K562 (cell line): ENCODE measurements around the gene ZFP36. TPM values are rescaled to one million over a fixed set of nuclear protein-coding genes. Genes with fewer than 3 reads are reported as not detected.

ENCODE experiments used
- BRF1 ChIP-seq: IDR thresholded peaks from 3 replicates; pipeline ENCODE4 v1.6.1; 2011; ENCODE audit warnings: borderline replicate concordance, mild to moderate bottlenecking; ENCODE audit not compliant: insufficient read length; ENCODE audit errors: extremely low read depth
- CBFA2T3 ChIP-seq: fragments of 450-650 bp; IDR thresholded peaks from 2 replicates; pipeline ENCODE4 v1.6.1; 2017
- CBX5 ChIP-seq: IDR thresholded peaks from 2 replicates; pipeline ENCODE4 v1.6.1; 2014; ENCODE audit warnings: low read depth, borderline replicate concordance
- CEBPG ChIP-seq, 3 experiments: fragments of 200-800 bp in 1 of 3; sonication (Bioruptor generic) in 1 of 3; sonication (generic) in 1 of 3; formaldehyde crosslinking in 1 of 3; IDR thresholded peaks in 2 of 3; conservative IDR thresholded peaks in 1 of 3; 2 replicates each; pipeline versions ENCODE4 v1.6.1 to v1.8.0; 2016 to 2022; ENCODE audit warnings: missing compliant biosample characterization in 2 of 3, missing genetic modification characterization in 2 of 3, mild to moderate bottlenecking in 1 of 3, missing genetic modification reagents in 1 of 3
- CREBBP ChIP-seq: IDR thresholded peaks from one replicate; pipeline ENCODE4 v1.6.1; 2012; ENCODE audit warnings: low read depth, mild to moderate bottlenecking, control low read depth, inconsistent platforms, low read length
- EHMT2 ChIP-seq: fragments of 450-650 bp; IDR thresholded peaks from 2 replicates; pipeline ENCODE4 v1.6.1; 2018; ENCODE audit warnings: antibody characterized with exemption
- HSF4 ChIP-seq: fragments of 250-450 bp; sonication (Bioruptor Pico); IDR thresholded peaks from 2 replicates; pipeline ENCODE4 v2.1.2; 2022; ENCODE audit warnings: mild to moderate bottlenecking, moderate library complexity, borderline replicate concordance
- PREB ChIP-seq: sonication (generic); formaldehyde crosslinking; IDR thresholded peaks from 2 replicates; pipeline ENCODE4 v1.8.1; 2023; ENCODE audit warnings: mild to moderate bottlenecking, missing genetic modification reagents
- PTTG1 ChIP-seq: fragments of 450-650 bp; IDR thresholded peaks from 2 replicates; pipeline ENCODE4 v1.6.1; 2016; ENCODE audit warnings: low read depth, mild to moderate bottlenecking, missing genetic modification characterization, missing compliant biosample characterization
- PURB ChIP-seq: sonication (generic); formaldehyde crosslinking; IDR thresholded peaks from 2 replicates; pipeline ENCODE4 v1.9.0; 2021; ENCODE audit warnings: low read depth, mild to moderate bottlenecking, missing genetic modification reagents
- SMAD3 ChIP-seq: fragments of 450-650 bp; formaldehyde crosslinking; conservative IDR thresholded peaks from 2 replicates; pipeline ENCODE4 v1.4.0; 2020; ENCODE audit warnings: mild to moderate bottlenecking
- SMARCA5 ChIP-seq: fragments of 450-650 bp; IDR thresholded peaks from 2 replicates; pipeline ENCODE4 v1.6.1; 2016
- SMARCE1 ChIP-seq: fragments of 450-650 bp; IDR thresholded peaks from 2 replicates; pipeline ENCODE4 v1.7.1; 2016; ENCODE audit warnings: mild to moderate bottlenecking
- SREBF1 ChIP-seq: fragments of 150-350 bp; IDR thresholded peaks from 2 replicates; pipeline ENCODE4 v1.6.1; 2014; ENCODE audit warnings: antibody characterized with exemption, low read depth, low read length, borderline replicate concordance
- ZFPM2 ChIP-seq: fragments of 250-450 bp; sonication (Bioruptor Pico); IDR thresholded peaks from 2 replicates; pipeline ENCODE4 v1.5.1; 2022; ENCODE audit warnings: mild to moderate bottlenecking
- ZNF239 ChIP-seq: fragments of 250-450 bp; sonication (Bioruptor Pico); IDR thresholded peaks from 2 replicates; pipeline ENCODE4 v1.4.0; 2020; ENCODE audit warnings: mild to moderate bottlenecking
- polyA plus RNA-seq, 8 experiments: library from polyadenylated mRNA; depleted of rRNA in 4 of 8; stranded (reverse) in 5 of 8; unstranded in 3 of 8; fragments of >200 nt; fragmentation: Nextera tagmentation in 2 of 8; fragmentation: Illumina TruSeq in 1 of 8; extraction: Ambion mirVana in 2 of 8; extraction: Trizol in 1 of 8; gene quantifications; 2 replicates each; pipeline versions ENCODE4 v1.2.1 to v1.2.3, GENCODE V29; 2011 to 2014; ENCODE audit warnings: inconsistent platforms in 1 of 8, missing spikeins in 1 of 8
- total RNA-seq, 7 experiments: library from RNA; depleted of rRNA in 6 of 7; stranded (reverse); fragments of >200 nt in 6 of 7; fragmentation: Illumina TruSeq in 2 of 7; extraction: Trizol in 2 of 7; gene quantifications; 2 replicates each; pipeline versions ENCODE4 v1.2.1 to v1.2.3, GENCODE V29; 2011 to 2021; ENCODE audit warnings: low replicate concordance in 1 of 7
- TF ChIP-seq, protein P1 (sequence below): IDR thresholded peaks from 2 replicates; pipeline ENCODE4 v1.6.1; 2011; ENCODE audit warnings: borderline replicate concordance, low read depth, mild to moderate bottlenecking, moderate library complexity, low read length; ENCODE audit not compliant: insufficient read depth, poor library complexity, severe bottlenecking
- TF ChIP-seq, protein P2 (sequence below): sonication (generic); formaldehyde crosslinking; IDR thresholded peaks from 2 replicates; pipeline ENCODE4 v1.9.0; 2022; ENCODE audit warnings: mild to moderate bottlenecking, missing genetic modification reagents
- TF ChIP-seq, protein P3 (sequence below): fragments of 450-650 bp; formaldehyde crosslinking; IDR thresholded peaks from 2 replicates; pipeline ENCODE4 v1.4.0; 2022; ENCODE audit warnings: missing genetic modification characterization

ZFP36 gene
- total and polyA plus RNA-seq, 9 of the 15 experiments (the other 6 are each of a cell fraction or from before 2014, with no cell fraction given): 1.0 to 20.1 (median 3.5) TPM

- TF ChIP-seq, protein P1, sequence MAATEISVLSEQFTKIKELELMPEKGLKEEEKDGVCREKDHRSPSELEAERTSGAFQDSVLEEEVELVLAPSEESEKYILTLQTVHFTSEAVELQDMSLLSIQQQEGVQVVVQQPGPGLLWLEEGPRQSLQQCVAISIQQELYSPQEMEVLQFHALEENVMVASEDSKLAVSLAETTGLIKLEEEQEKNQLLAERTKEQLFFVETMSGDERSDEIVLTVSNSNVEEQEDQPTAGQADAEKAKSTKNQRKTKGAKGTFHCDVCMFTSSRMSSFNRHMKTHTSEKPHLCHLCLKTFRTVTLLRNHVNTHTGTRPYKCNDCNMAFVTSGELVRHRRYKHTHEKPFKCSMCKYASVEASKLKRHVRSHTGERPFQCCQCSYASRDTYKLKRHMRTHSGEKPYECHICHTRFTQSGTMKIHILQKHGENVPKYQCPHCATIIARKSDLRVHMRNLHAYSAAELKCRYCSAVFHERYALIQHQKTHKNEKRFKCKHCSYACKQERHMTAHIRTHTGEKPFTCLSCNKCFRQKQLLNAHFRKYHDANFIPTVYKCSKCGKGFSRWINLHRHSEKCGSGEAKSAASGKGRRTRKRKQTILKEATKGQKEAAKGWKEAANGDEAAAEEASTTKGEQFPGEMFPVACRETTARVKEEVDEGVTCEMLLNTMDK: peak; percentile 73
- TF ChIP-seq SMAD3 (CRISPR knock-in tag) (no peak), PREB (no peak), ZFPM2 (no peak), ZNF239 (CRISPR knock-in tag) (no peak), CREBBP (no peak), CEBPG (CRISPR knock-in tag; IDR thresholded peaks at IDR 0.05) (no peak; the same call in 1 of the 2 replicates), CEBPG (tag; conservative IDR thresholded peaks at IDR 0.05 in 1 of 2, IDR thresholded peaks at IDR 0.05 in 1 of 2) (no peak), CBFA2T3 (peak; percentile 71), HSF4 (CRISPR knock-in tag) (no peak), EHMT2 (no peak), PURB (no peak), SREBF1 (no peak), CBX5 (peak; percentile 57; the same call in 1 of the 2 replicates), SMARCA5 (peak; percentile 27; the same call in 1 of the 2 replicates), SMARCE1 (no peak), PTTG1 (no peak), BRF1 (no peak)
- TF ChIP-seq, protein P2, sequence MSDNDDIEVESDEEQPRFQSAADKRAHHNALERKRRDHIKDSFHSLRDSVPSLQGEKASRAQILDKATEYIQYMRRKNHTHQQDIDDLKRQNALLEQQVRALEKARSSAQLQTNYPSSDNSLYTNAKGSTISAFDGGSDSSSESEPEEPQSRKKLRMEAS (CRISPR knock-in tag): peak; percentile 94
- TF ChIP-seq, protein P3, sequence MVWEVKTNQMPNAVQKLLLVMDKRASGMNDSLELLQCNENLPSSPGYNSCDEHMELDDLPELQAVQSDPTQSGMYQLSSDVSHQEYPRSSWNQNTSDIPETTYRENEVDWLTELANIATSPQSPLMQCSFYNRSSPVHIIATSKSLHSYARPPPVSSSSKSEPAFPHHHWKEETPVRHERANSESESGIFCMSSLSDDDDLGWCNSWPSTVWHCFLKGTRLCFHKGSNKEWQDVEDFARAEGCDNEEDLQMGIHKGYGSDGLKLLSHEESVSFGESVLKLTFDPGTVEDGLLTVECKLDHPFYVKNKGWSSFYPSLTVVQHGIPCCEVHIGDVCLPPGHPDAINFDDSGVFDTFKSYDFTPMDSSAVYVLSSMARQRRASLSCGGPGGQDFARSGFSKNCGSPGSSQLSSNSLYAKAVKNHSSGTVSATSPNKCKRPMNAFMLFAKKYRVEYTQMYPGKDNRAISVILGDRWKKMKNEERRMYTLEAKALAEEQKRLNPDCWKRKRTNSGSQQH (CRISPR knock-in tag): no peak
These were observed 4.0 kb upstream of the ZFP36 start (continued) for GRCh38 chr19:39402346-39403300.
